Smooth muscle cell of trachea (primary cell): Measurements from ENCODE around the gene PTPRT. TPM values are rescaled to one million over a fixed set of nuclear protein-coding genes. Genes with fewer than 3 reads are reported as not detected.

Experiments used
- total RNA-seq: library from RNA; depleted of rRNA; stranded (reverse); fragments of >200 nt; gene quantifications from 2 replicates; pipeline ENCODE4 v1.2.1, GENCODE V29; 2014

PTPRT gene
- not detected in 2 replicates for total RNA-seq

DNA sequence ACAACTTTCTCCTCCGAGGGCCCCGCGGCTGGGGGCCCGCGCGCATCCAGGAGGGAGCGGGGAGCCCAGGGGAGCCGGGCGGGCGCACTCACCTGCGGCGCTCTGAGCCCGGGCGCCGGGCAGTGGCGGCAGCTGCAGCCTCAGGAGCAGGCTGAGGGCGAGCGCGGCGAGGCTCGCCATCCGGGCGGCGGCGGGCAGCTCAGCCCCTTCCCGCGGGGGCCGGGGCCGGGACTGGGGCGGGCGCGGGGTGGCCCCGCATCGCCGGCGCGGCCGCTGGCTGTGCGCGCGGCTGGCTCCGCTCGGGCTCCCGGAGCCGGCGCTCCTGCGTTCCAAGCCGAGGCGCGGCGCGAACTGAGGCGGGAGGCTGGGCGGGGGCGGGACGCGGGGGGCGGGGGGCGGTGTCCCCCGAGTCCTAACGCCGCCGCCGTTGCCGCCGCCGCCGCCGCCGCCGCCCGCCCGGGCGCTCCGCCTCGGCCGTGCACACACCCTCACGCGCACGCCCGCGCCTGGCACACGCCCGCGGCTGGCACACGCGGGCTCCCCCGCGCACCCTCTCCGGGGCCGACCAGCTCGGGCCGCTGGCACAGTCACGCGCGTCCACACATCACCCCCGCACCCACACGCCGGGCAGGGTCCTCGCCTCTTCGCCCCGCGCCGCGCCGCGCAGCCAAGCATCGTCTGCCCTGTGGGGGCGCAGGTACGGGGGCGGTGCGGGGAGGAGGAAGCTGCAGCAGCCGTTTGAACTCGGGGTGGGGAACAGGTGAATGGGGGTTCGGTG is at the start of gene PTPRT:
TSS of gene PTPRT (minus strand) at position 353 of the 778 bp plus-strand sequence. CDS start at position 180, 173 bp downstream.

